ENCODE measurements around the gene ZBTB1.
A peak's percentile ranks its signal among the peaks of the same experiment; 100 is the strongest.

Gene ZBTB1

DNA sequence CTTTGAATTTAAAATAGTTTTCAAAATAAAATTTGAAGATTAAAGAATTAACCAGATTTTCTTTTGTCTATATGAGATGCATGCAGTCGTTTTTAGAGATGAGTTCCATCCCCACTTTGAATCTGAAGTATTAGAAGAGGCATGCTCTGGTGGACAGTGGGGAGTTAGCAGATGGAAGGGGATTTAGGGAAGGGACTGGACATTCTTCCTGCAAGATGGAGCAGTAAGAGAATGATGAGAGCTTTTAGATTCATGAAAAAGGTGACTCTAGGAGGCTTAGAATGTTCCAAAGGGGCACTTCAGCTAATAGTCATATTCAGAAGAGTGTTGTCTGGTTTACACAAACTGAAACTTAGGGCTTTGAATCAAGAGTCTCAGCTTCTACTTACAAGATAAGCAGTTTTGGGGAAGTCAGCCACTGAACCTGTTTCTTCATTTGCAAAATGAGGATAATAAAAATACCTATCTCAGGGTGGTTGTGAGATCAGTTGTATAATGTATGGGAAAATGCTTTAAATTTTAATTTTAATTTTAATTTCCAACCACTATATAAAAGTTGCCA, 3.7 kb downstream of the ZBTB1 start:
- Histone ChIP-seq H3K27me3 (no peaks in the 10 kb centered on the region), H3K4me3 (ENCODE audit: low read depth in 1 of 2, low read length in 1 of 2) (no peak overlapping the region), H3K4me1 (ENCODE audit: control insufficient read depth in 1 of 2, insufficient read depth in 1 of 2, low read depth in 1 of 2, low read length in 1 of 2) (peaks cover 27 to 47% of the 10 kb centered on the region in 2 experiments), H3K27ac (no peak overlapping the region), H3K9me3 (no peaks in the 10 kb centered on the region), H3K36me3 (no peaks in the 10 kb centered on the region)
- TF ChIP-seq, protein P1, sequence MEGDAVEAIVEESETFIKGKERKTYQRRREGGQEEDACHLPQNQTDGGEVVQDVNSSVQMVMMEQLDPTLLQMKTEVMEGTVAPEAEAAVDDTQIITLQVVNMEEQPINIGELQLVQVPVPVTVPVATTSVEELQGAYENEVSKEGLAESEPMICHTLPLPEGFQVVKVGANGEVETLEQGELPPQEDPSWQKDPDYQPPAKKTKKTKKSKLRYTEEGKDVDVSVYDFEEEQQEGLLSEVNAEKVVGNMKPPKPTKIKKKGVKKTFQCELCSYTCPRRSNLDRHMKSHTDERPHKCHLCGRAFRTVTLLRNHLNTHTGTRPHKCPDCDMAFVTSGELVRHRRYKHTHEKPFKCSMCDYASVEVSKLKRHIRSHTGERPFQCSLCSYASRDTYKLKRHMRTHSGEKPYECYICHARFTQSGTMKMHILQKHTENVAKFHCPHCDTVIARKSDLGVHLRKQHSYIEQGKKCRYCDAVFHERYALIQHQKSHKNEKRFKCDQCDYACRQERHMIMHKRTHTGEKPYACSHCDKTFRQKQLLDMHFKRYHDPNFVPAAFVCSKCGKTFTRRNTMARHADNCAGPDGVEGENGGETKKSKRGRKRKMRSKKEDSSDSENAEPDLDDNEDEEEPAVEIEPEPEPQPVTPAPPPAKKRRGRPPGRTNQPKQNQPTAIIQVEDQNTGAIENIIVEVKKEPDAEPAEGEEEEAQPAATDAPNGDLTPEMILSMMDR (IDR thresholded peaks at IDR 0.05): no peak

GRCh38 chr14:64509036-64509435, 4.5 kb downstream of the ZBTB1 start:
- TF ChIP-seq, protein P1 (IDR thresholded peaks at IDR 0.05): no peak
- H3K36me3 ChIP-seq: no peaks in the 10 kb centered on the region
- H3K9me3 ChIP-seq: no peaks in the 10 kb centered on the region
- no peak overlapping the region for H3K27ac ChIP-seq
- no peak overlapping the region for H3K4me3 ChIP-seq (ENCODE audit: low read depth in 1 of 2, low read length in 1 of 2)
- no peaks in the 10 kb centered on the region for H3K27me3 ChIP-seq
- H3K4me1 ChIP-seq (ENCODE audit: control insufficient read depth in 1 of 2, insufficient read depth in 1 of 2, low read depth in 1 of 2, low read length in 1 of 2): peaks cover 27 to 45% of the 10 kb centered on the region in 2 experiments

GRCh38 chr14:64510825-64511671, 6.5 kb downstream of the ZBTB1 start:
- TF ChIP-seq, protein P1 (IDR thresholded peaks at IDR 0.05): peak; percentile 90
- no peaks in the 10 kb centered on the region for H3K36me3 ChIP-seq
- H3K27me3 ChIP-seq: no peaks in the 10 kb centered on the region
- no peaks in the 10 kb centered on the region for H3K9me3 ChIP-seq
- H3K4me3 ChIP-seq (ENCODE audit: low read depth in 1 of 2, low read length in 1 of 2): peak overlapping the region in 1 of 2 experiments; percentile 25
- H3K27ac ChIP-seq: peak overlapping the region; percentile 54
- peaks cover 18 to 36% of the 10 kb centered on the region in 2 experiments for H3K4me1 ChIP-seq (ENCODE audit: control insufficient read depth in 1 of 2, insufficient read depth in 1 of 2, low read depth in 1 of 2, low read length in 1 of 2)

DNA sequence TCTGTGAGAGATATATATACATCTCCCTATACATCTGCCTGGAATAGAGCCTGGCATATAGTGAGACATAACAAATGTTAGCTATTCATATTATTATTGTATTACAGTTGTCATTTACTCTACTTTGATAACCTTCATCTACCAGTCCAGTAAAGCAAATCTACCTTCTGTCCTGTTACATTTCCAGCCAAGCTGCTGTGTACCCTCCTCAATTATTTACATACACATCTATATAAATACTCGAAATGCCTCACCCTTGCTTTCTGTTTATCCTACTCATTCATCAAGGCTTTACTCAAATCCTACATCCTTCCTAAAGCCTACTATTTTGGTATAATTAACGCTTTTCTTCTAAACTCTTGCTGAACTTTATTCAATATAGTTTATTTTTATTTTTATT, 8.7 kb downstream of the ZBTB1 start:
- H3K4me3 ChIP-seq (ENCODE audit: low read depth in 1 of 2, low read length in 1 of 2): no peak overlapping the region
- H3K4me1 ChIP-seq (ENCODE audit: control insufficient read depth in 1 of 2, insufficient read depth in 1 of 2, low read depth in 1 of 2, low read length in 1 of 2): peaks cover 12 to 23% of the 10 kb centered on the region in 2 experiments
- TF ChIP-seq, protein P1 (IDR thresholded peaks at IDR 0.05): no peak
- H3K27ac ChIP-seq: no peak overlapping the region
- no peaks in the 10 kb centered on the region for H3K27me3 ChIP-seq
- H3K36me3 ChIP-seq: no peaks in the 10 kb centered on the region
- H3K9me3 ChIP-seq: no peaks in the 10 kb centered on the region

DNA sequence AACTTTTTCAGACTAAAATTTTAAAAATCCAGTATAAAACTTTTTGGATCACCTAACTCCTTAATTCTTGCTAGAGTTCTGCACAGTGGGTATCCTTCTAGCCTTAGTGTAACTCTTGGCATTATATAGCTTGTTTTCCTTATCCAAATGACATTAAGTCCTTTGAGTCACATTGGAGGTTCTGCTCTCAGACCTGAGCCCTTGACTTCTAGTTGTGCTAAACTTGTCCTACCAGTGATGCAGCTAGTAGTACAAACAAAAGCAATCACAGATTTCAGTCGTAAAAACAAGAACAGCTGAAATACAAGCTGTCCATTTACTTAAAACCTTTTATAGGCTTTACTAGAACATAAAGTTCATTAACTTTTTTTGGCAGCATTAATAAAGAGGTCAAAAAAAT, 10.5 kb downstream of the ZBTB1 start:
- Histone ChIP-seq H3K36me3 (no peaks in the 10 kb centered on the region), H3K9me3 (no peaks in the 10 kb centered on the region), H3K4me1 (ENCODE audit: control insufficient read depth in 1 of 2, insufficient read depth in 1 of 2, low read depth in 1 of 2, low read length in 1 of 2) (peaks cover 12 to 18% of the 10 kb centered on the region in 2 experiments), H3K27me3 (no peaks in the 10 kb centered on the region), H3K27ac (no peak overlapping the region), H3K4me3 (ENCODE audit: low read depth in 1 of 2, low read length in 1 of 2) (no peak overlapping the region)
- TF ChIP-seq, protein P1 (IDR thresholded peaks at IDR 0.05): no peak

Data from neutrophil (primary cell).